Rectal smooth muscle tissue (tissue), 1 donor: ENCODE results near the gene ADRA1B.

Experiments used
- H3K27ac ChIP-seq: one replicate; pipeline ENCODE4 v1.7.0; 2013; ENCODE audit warnings: low read depth, low read length, inconsistent platforms
- H3K27me3 ChIP-seq: one replicate; pipeline ENCODE4 v1.7.0; 2013; ENCODE audit warnings: low read length; ENCODE audit not compliant: control insufficient read depth, insufficient read depth
- H3K36me3 ChIP-seq: one replicate; pipeline ENCODE4 v1.7.0; 2013; ENCODE audit warnings: low read length; ENCODE audit not compliant: control insufficient read depth, insufficient read depth
- H3K4me1 ChIP-seq: one replicate; pipeline ENCODE4 v1.7.0; 2013; ENCODE audit warnings: low read length; ENCODE audit not compliant: control insufficient read depth, insufficient read depth
- H3K4me3 ChIP-seq: one replicate; pipeline ENCODE4 v1.7.0; 2013; ENCODE audit warnings: low read length
- H3K9ac ChIP-seq: one replicate; pipeline ENCODE4 v1.7.0; 2013; ENCODE audit warnings: low read length

The ADRA1B gene

GRCh38 chr5:159905496-159905895, 10.8 kb upstream of the ADRA1B start:
- H3K4me3 ChIP-seq: no peak overlapping the region
- H3K36me3 ChIP-seq: no peaks in the 10 kb centered on the region
- no peaks in the 10 kb centered on the region for H3K27me3 ChIP-seq
- no peak overlapping the region for H3K9ac ChIP-seq
- no peak overlapping the region for H3K27ac ChIP-seq
- H3K4me1 ChIP-seq: no peaks in the 10 kb centered on the region

- Histone ChIP-seq H3K27ac (no peak overlapping the region), H3K36me3 (no peaks in the 10 kb centered on the region), H3K4me1 (no peaks in the 10 kb centered on the region), H3K27me3 (no peaks in the 10 kb centered on the region), H3K4me3 (no peak overlapping the region), H3K9ac (no peak overlapping the region)
Measured at GRCh38 chr5:159906463-159906862, 9.8 kb upstream of the ADRA1B start.

- Histone ChIP-seq H3K4me3 (no peak overlapping the region), H3K36me3 (no peaks in the 10 kb centered on the region), H3K9ac (no peak overlapping the region), H3K27me3 (no peaks in the 10 kb centered on the region), H3K4me1 (no peaks in the 10 kb centered on the region), H3K27ac (no peak overlapping the region)
Measured at GRCh38 chr5:159906943-159907342, 9.3 kb upstream of the ADRA1B start.

GRCh38 chr5:159907689-159908590, 8.3 kb upstream of the ADRA1B start:
- Histone ChIP-seq H3K9ac (no peak overlapping the region), H3K4me3 (no peak overlapping the region), H3K4me1 (no peaks in the 10 kb centered on the region), H3K27ac (no peak overlapping the region), H3K36me3 (no peaks in the 10 kb centered on the region), H3K27me3 (no peaks in the 10 kb centered on the region)

GRCh38 chr5:159908591-159908940, 7.7 kb upstream of the ADRA1B start:
- Histone ChIP-seq H3K36me3 (no peaks in the 10 kb centered on the region), H3K27me3 (no peaks in the 10 kb centered on the region), H3K9ac (no peak overlapping the region), H3K4me3 (no peak overlapping the region), H3K27ac (no peak overlapping the region), H3K4me1 (no peaks in the 10 kb centered on the region)

GRCh38 chr5:159909126-159909525, 7.2 kb upstream of the ADRA1B start:
- Histone ChIP-seq H3K4me1 (no peaks in the 10 kb centered on the region), H3K36me3 (no peaks in the 10 kb centered on the region), H3K4me3 (no peak overlapping the region), H3K27ac (no peak overlapping the region), H3K9ac (no peak overlapping the region), H3K27me3 (no peaks in the 10 kb centered on the region)

- Histone ChIP-seq H3K4me3 (no peak overlapping the region), H3K27ac (no peak overlapping the region), H3K9ac (no peak overlapping the region), H3K36me3 (no peaks in the 10 kb centered on the region), H3K27me3 (no peaks in the 10 kb centered on the region), H3K4me1 (no peaks in the 10 kb centered on the region)
Measured at GRCh38 chr5:159910207-159910842, 6.0 kb upstream of the ADRA1B start.

GRCh38 chr5:159910843-159911229, 5.4 kb upstream of the ADRA1B start:
- Histone ChIP-seq H3K9ac (no peak overlapping the region), H3K27ac (no peak overlapping the region), H3K36me3 (no peaks in the 10 kb centered on the region), H3K4me3 (no peak overlapping the region), H3K27me3 (no peaks in the 10 kb centered on the region), H3K4me1 (no peaks in the 10 kb centered on the region)

GRCh38 chr5:159911349-159911748, 4.9 kb upstream of the ADRA1B start:
- no peaks in the 10 kb centered on the region for H3K27me3 ChIP-seq
- no peak overlapping the region for H3K9ac ChIP-seq
- no peak overlapping the region for H3K4me3 ChIP-seq
- no peaks in the 10 kb centered on the region for H3K4me1 ChIP-seq
- H3K36me3 ChIP-seq: no peaks in the 10 kb centered on the region
- no peak overlapping the region for H3K27ac ChIP-seq

- Histone ChIP-seq H3K27me3 (no peaks in the 10 kb centered on the region), H3K4me3 (no peak overlapping the region), H3K9ac (no peak overlapping the region), H3K36me3 (no peaks in the 10 kb centered on the region), H3K27ac (no peak overlapping the region), H3K4me1 (no peaks in the 10 kb centered on the region)
Measured at GRCh38 chr5:159912033-159912800, 4.1 kb upstream of the ADRA1B start.

- no peaks in the 10 kb centered on the region for H3K27me3 ChIP-seq
- H3K27ac ChIP-seq: no peak overlapping the region
- H3K4me1 ChIP-seq: no peaks in the 10 kb centered on the region
- no peak overlapping the region for H3K4me3 ChIP-seq
- H3K36me3 ChIP-seq: no peaks in the 10 kb centered on the region
- no peak overlapping the region for H3K9ac ChIP-seq
Measured at GRCh38 chr5:159913048-159913447, 3.2 kb upstream of the ADRA1B start.

- Histone ChIP-seq H3K36me3 (no peaks in the 10 kb centered on the region), H3K27me3 (no peaks in the 10 kb centered on the region), H3K27ac (no peak overlapping the region), H3K4me1 (no peaks in the 10 kb centered on the region), H3K9ac (no peak overlapping the region), H3K4me3 (no peak overlapping the region)
Measured at GRCh38 chr5:159913501-159913900, 2.8 kb upstream of the ADRA1B start.
